Raji (cell line): ENCODE measurements around the gene TNRC6B.

ENCODE experiments used
- POLR2A ChIP-seq: IDR thresholded peaks from 2 replicates; pipeline ENCODE4 v1.6.1; 2011; ENCODE audit warnings: low read depth, low read length, control low read depth; ENCODE audit not compliant: insufficient read depth

Gene TNRC6B

GRCh38 chr22:40247976-40248375, 70.3 kb downstream of the TNRC6B start:
- no peak for TF ChIP-seq POLR2A

GRCh38 chr22:40249286-40249685, 71.6 kb downstream of the TNRC6B start:
- TF ChIP-seq POLR2A: no peak

GRCh38 chr22:40250608-40251007, 72.9 kb downstream of the TNRC6B start:
- no peak for TF ChIP-seq POLR2A

DNA sequence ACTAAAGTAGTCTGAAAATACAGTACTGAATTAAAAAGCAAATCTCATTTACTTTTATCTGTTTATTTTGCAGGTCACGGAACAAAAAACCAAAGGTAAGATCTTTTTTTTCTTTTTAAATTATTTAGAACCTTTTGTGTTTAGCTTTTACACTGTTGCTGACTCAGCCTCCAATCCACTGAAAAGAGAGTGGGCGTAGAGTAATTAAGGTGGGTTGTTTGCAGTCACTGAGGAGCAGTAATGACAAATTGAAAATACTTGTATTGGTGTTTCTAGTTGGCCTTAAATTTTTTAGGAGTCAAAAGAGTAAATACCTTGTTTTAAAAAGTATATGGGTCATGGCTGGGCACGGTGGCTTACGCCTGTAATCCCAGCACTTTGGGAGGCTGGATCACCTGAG, 73.4 kb downstream of the TNRC6B start:
- no peak for TF ChIP-seq POLR2A

- no peak for TF ChIP-seq POLR2A
Observed at GRCh38 chr22:40252146-40252545, 74.4 kb downstream of the TNRC6B start.

DNA sequence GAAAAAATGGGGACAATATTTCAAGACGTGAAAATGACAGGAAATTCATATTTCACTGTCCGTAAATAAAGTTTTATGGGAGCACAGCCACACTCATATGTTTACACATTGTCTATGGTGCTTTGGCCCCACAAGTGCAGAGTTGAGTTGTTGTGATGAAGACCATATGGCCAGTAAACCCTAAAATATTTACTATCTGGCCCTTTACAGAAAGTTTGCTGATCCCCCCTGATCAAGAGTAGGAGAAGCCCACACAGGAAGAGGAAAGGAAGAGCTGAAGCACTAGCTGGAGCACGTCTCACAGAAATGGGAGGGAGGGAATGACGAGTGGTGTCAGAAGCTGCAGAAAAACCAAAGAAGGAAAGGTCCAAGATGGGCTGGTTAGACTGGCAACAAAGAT, 78.8 kb downstream of the TNRC6B start:
- TF ChIP-seq POLR2A: no peak

- no peak for TF ChIP-seq POLR2A
Observed at GRCh38 chr22:40258017-40258416, 80.3 kb downstream of the TNRC6B start.

GRCh38 chr22:40258501-40258915, 80.8 kb downstream of the TNRC6B start:
- TF ChIP-seq POLR2A: no peak

DNA sequence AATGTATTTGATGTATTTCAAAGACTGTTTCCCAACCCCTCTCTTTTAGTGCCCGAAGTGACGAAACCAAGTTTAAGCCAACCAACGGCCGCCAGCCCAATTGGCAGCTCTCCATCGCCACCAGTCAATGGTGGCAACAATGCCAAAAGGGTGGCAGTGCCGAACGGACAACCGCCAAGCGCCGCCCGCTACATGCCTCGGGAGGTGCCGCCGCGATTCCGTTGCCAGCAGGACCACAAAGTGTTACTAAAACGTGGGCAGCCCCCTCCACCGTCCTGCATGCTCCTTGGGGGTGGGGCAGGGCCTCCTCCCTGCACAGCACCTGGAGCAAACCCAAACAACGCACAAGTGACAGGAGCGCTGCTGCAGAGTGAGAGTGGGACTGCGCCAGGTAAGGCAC, 84.1 kb downstream of the TNRC6B start:
- no peak for TF ChIP-seq POLR2A

DNA sequence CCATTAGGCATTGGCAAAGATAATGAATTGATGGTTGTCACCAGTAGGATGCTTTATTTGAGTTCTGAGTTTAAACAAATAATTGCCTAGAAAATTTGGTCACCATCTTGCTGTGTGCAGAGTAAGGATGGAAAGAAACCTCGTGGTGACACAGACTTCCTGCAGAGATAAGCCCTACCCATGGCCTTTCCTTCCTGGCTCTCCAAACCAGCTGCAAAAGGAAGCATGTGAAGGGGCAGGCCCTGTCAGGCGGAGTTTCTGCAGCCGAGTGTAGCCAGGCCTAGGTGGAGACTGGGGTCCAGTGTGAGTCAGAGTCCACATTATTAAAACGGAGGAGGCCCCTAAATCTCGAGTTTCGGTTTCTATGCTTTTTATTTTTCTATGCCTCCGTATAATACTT, 85.5 kb downstream of the TNRC6B start:
- TF ChIP-seq POLR2A: no peak

- no peak for TF ChIP-seq POLR2A
Observed at GRCh38 chr22:40265783-40266182, 88.1 kb downstream of the TNRC6B start.

- TF ChIP-seq POLR2A: no peak
Observed at GRCh38 chr22:40270031-40270430, 92.3 kb downstream of the TNRC6B start.

DNA sequence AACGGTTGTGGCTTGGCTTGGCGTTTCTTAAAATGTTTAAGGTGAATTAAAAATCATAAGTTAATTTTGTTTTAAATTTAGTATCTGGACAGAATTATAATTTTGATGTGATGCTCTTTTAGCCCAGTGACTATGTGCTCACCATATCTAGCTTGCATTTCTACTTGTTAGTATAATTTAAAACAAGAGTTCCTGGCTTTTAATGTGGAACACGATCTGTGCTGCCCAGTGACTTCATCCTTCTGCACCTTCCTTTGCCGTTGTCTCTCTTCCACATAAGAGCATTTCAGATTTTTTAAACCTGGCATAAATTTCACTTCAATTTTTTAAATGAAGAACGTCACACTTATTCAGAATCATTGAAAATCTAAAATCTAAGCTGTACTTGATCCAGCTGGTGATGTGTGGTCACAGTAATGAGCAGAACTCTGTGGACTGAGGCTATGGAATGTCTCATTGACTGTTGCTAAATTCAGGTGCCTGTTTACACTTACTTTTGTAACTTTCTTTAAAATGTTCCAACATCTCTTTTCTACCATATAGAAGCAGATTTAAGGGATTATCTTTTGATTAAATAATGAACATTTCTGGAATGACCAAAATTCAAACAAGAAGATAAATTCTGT, 93.1 kb downstream of the TNRC6B start:
- no peak for TF ChIP-seq POLR2A

- TF ChIP-seq POLR2A: no peak
Observed at GRCh38 chr22:40271440-40271839, 93.7 kb downstream of the TNRC6B start.

DNA sequence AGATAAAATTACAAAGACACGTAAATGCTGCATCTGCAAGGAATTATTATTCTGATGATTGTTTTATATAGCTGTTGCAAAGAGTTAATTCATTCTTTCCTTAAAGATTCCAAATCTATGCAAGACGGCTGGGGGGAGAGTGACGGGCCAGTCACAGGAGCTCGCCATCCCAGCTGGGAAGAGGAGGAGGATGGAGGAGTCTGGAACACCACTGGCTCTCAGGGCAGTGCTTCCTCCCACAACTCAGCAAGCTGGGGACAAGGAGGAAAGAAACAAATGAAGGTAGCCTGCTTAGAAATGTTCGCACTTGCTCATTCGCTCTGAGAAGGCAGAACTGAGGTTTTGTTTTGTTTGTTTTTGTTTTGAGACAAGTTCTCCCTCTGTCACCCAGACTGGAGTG, 95.6 kb downstream of the TNRC6B start:
- no peak for TF ChIP-seq POLR2A

GRCh38 chr22:40276996-40277823, 99.5 kb downstream of the TNRC6B start:
- no peak for TF ChIP-seq POLR2A
